GM21723 (cell line): ENCODE results near the gene SYNGR4.

Experiments used
- ATAC-seq: cut with Tn5 transposase; IDR thresholded peaks from one replicate; pipeline ENCODE4 v1.9.1; 2021; ENCODE audit warnings: mild to moderate bottlenecking, moderate library complexity; ENCODE audit not compliant: unreplicated experiment

SYNGR4 gene

DNA sequence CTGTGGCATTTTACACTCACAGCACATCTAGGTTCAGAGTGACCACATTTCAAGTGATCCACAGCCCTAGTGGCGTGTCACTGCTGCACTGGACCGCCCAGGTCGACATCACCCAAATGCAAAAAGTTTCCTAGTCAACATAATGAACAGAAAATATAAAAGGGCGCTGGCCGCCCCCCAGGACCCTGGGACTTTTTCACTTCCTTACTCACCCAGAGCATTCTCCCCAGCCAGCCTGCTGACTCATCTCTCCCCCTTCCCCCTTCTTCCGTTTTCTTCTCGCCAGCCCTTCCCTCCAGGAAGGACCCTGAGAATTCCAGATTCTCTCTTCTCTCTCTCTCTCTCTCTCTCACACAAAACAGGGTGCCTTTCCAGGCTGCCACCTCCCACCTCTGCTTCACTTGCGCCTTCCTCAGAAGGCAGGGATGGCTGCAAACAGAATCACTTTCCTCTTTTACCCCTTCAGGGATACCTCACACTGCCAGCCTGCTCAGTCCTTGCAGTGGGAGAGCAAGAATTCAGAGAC is 60.6 kb downstream of the SYNGR4 start:
- ATAC-seq: no peak
